GM13977 (cell line): ENCODE measurements around the gene ANKRD23.

ENCODE experiments used
- DNase-seq: peaks from one replicate; pipeline ENCODE4 v3.0.0; 2012; ENCODE audit warnings: low spot score
- CTCF ChIP-seq: IDR thresholded peaks from 2 replicates; pipeline ENCODE4 v1.5.1; 2012; ENCODE audit warnings: mild to moderate bottlenecking, control low read depth; ENCODE audit not compliant: insufficient read depth; ENCODE audit errors: extremely low read depth, missing control alignments
- in situ Hi-C: fragments of 300-500 bp; cut with MboI; formaldehyde crosslinking; loops from one replicate; pipeline ENCODE4 v1.12.0; 2022; ENCODE audit warnings: low sequenced_read_pairs, low pct_unique_long_range_greater_than_20kb, mixed read lengths, inconsistent platforms; ENCODE audit not compliant: unreplicated experiment

The ANKRD23 gene

DNA sequence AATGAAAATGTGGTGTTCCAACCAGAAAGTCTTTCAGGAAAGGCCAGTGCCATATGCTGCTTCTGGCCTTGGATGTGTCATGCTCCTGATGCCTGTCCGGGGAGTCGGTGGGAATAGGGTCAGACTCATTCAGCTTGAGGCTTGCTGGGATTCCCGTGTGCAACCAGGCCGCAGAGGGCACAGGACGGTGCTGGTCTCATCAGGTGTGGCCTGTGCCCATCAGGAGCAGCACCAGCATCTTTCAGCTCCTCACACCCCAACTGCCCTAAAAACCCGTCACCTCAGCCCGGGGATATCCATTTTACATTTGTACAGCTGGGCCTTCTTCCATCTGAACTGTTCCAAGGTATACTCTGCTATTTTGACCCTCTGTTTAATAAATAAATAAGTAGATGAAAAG, 41.1 kb downstream of the ANKRD23 start:
- TF ChIP-seq CTCF: no peak
- DNase-seq: no peak
- in situ Hi-C loops: no loop called here

DNA sequence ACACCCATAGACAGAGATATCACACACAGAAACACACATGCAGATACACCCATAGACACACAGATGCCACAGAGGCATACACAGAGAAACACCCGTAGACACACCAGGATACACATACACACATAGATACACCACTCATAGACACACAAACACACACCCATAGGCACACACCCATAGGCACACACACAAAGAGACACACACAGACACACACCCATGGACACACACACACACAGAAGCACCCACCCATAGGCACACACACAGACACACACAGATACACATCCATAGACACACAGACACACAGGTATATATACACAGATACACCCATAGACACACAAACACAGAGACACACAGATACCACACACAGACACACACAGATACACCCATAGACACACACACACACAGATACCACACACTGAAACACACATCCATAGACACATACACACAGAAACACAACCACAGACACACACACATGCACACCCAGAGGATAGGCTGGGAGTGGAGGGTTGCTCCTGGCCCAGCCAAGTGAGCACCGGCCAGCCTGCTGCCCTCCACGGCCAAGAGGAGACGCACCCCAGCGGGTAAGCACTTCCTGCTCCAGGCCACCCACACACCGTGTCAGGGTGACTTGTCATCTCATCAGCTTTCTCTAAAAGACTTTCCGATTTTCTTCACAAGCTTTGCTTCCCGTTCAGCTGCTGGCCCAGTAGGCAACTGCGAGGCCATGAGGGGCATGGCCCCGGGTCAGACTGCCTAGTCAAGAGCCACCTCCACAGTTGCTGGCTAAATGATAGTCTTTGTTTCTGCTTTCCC, 41.8 kb downstream of the ANKRD23 start:
- peak; percentile 69 for DNase-seq
- in situ Hi-C loops: no loop called here
- TF ChIP-seq CTCF: no peak

DNA sequence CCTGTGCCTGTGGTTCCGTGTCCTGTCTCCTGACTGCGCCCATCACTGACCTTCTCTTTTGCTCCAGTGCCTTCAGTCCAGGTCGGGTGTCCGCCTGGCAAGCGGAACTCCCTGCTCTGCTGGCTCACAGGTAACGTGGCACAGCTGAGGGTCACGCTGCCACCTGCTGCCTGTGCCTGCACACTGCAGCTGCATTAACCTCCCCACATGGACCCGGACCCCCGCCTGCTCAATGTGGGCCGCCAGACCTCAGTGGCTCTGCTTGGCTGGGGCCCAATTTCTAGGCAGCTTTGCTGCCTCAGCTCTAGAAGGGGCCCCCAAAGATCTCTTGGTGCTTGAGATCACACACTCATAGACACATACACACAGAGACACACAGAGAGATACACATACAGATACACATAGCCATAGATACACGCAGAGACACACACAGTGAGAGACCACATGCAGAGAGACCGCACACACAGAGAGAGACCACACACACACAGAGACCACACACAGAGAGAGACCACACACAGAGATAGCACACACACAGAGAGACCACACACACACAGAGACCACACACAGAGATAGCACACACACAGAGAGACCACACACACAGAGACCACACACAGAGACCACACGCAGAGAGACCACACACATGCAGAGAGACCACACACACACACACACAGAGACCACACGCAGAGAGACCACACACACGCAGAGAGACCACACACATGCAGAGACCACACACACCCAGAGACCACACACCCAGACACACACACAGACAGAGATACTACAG, 42.6 kb downstream of the ANKRD23 start:
- TF ChIP-seq CTCF: peak; percentile 99

DNA sequence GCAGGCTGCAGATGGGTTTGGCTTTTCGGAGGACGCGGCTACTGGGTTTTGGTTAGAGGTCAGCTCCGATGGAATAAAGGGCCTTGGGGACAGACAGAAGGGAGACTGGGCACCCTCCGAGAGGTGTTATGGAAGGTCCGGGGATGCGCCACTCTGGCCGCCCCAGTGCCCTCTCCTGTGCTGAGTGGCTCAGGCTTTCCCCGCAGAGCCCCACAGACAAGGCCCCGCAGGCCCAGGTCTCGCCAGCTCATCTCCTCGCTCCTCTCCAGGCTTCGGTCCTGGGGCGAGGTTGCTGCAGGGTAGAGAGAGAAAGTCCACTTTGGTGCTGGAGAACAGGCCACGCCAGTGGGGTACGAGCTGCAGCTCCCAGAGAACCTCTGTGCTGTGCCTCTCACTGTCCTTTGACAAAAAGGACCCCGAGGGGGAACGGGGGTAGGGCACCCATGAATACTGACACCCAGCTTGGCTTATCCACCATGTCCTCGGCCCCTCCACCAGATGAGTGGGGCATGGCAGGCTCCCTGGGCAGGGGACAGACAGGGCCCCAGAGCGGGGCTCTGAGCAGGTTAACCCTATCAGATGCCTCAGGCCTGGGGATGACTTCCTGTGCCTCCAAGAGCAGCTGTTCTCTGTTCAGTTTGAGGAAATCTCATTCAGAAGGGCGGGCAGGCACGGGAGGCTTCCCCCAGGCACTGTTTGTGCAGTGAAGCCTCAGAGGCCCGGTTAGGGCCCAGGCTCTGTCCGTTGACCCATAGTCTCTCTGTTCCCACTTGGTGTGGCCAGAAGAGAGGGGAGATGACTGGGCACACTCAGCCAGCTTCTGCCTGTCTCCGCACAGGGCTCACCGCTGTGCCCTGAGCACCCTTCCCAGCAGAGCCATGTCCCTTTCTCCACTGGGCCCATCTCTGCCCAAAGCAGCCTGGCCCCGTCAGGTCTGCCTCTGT, 43.5 kb downstream of the ANKRD23 start:
- DNase-seq: no peak
- in situ Hi-C loops: no loop called here

More for the DNA sequence above, 42.6 kb downstream of the ANKRD23 start:
- peak; percentile 91 for DNase-seq
- in situ Hi-C loops: no loop called here

GRCh38 chr2:96799623-96799935, 44.2 kb downstream of the ANKRD23 start:
- TF ChIP-seq CTCF: no peak

More for the DNA sequence above, 43.5 kb downstream of the ANKRD23 start:
- no peak for TF ChIP-seq CTCF

More at GRCh38 chr2:96799623-96799935, 44.2 kb downstream of the ANKRD23 start:
- DNase-seq: no peak
- in situ Hi-C loops: no loop called here
